NCI-H526 (cell line): ENCODE measurements around the gene IL15.
"Not testable (repeated sequence)": the region's sequence is repeated elsewhere in the genome, so short reads cannot be mapped to it uniquely, and the experiment has no call there.

Experiments used
- DNase-seq, 2 experiments: peaks; one replicate each; lab custom pipeline; 2025; lab: John Stamatoyannopoulos, UW

Gene IL15, protein sequence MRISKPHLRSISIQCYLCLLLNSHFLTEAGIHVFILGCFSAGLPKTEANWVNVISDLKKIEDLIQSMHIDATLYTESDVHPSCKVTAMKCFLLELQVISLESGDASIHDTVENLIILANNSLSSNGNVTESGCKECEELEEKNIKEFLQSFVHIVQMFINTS

DNA sequence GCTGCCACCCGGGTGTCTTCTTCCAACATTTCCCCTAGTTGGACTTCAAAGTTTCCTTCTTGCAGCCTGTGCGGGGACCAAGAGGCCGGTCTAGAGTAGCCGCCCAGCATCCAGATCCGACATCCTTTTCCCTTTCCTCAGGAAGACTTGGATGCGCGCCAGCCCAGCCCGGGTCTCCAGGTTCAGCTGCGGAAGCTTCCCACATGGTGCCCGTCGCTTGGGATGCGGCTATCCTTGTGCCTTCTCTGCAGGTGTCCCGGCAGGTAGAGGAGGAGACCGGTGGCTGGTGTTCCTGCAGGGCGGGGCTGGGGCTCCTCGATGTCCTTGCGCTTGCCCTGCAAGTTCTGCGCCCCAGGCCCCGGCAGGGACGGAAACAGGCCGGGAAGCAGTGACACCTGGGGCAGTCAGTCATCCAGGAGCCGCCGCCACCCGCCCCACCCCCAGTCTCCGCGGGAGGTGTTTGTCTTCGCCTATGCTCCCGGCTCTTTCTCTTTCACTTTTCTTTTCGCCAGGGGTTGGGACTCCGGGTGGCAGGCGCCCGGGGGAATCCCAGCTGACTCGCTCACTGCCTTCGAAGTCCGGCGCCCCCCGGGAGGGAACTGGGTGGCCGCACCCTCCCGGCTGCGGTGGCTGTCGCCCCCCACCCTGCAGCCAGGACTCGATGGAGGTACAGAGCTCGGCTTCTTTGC is at the start of gene IL15:
TSS of gene IL15 (plus strand) at position 502 of the 689 bp plus-strand sequence. CDS start 82,882 bp downstream, outside the sequence.
- peak in 1 of 2 experiments; percentile 24 for DNase-seq

DNA sequence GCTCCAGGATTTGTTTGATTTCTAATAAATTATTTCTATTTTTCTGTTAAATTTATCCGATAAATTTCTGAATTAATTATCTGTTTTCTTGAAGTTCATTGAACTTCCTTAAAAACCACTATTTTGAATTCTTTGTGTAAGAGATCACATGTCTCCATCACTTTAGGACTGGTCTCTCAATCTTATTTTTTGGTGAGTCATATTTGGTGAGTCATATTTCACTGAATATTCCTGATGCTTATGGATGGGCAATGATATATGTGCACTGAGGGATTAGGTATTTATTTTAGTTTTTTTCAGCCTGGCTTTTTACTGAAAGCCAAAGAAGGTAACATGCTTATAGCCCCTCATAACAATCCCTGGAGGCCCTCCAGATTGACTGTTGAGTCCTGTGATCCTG is 48.5 kb upstream of the IL15 start:
- DNase-seq: no peak

DNA sequence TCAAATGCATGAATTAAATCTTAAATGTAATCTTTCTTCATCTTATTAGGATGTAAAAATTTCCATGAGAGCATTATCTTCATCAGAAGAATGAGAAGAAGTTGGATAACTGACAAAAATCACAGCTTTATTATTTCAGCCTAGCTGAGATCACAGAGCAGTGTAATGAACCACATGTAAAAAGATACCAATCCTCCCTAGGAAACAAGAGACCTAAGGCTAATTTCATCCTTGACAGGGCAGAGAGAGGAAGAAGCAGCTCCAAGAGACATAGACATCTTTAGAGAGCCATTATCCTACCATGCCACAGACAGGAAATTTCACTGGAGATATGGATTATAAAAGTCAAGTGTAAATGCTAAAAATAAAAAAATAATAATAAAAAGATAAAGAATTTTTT is 40.9 kb upstream of the IL15 start:
- no peak for DNase-seq

DNA sequence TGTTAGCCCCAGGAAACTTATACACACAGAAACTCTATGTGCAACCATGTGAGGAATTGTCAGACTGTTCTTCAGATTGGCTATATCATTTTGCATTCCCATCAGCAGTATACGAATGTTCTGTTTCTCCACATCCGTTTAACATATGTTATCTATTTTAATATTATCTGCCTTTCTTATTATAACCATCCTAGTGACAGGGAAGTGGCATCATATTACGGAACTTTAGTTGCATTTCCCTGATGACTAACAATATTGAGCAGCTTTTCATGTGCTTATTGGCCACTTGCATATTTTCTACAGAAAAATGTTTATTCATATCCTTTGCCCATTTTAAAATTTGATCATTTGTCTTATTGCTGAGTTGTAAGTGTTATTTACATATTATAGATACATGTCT is 36.5 kb upstream of the IL15 start:
- no peak for DNase-seq

DNA sequence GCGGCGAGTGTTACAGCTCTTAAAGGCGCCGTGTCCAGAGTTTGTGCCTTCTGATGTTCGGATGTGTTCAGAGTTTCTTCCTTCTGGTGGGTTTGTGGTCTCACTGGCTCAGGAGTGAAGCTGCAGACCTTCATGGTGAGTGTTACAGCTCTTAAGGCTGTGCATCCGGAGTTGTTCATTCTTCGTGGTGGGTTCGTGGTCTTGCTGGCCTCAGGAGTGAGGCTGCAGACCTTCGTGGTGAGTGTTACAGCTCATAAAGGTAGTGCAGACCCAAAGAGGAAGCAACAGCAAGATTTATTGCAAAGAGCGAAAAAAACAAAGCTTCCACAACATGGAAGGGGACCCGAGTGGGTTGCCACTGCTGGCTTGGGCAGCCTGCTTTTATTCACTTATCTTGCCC is 31.7 kb upstream of the IL15 start:
- DNase-seq: not testable (repeated sequence)

DNA sequence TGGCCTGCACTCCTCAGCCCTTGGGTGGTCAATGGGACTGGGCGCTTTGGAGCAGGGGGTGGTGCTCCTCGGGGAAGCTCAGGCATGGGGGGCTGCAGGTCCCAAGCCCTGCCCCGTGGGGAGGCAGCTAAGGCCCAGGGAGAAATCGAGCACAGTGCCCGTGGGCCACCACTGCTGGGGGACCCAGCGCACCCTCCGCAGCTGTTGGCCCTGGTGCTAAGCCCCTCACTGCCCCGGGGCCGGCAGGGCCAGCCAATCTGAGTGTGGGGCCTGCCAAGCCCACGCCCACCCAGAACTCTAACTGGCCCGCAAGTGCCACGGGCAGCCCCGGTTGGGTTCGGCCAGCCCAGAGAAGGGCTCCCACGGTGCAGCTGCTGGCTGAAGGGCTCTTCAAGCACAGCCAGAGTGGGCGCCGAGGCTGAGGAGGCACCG is 30.9 kb upstream of the IL15 start:
- no peak for DNase-seq

DNA sequence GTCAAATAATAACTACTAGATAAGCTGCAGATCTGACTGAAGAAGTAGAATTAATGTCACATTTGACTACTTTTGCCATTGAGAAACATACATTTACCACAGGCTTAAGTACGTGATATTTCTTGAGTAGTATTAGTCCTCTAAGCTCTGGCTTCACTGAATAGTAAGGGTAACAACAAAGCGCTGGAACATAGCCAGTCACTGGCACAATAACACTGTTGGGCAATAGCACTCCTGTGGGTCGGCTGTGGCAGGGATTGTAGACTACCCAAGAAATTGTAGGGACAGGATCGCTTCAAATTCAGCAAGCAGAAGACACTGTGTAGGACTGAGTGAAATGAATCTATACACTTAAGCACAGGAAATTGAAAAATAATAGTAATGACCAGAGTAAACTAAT is 27.1 kb upstream of the IL15 start:
- no peak for DNase-seq

DNA sequence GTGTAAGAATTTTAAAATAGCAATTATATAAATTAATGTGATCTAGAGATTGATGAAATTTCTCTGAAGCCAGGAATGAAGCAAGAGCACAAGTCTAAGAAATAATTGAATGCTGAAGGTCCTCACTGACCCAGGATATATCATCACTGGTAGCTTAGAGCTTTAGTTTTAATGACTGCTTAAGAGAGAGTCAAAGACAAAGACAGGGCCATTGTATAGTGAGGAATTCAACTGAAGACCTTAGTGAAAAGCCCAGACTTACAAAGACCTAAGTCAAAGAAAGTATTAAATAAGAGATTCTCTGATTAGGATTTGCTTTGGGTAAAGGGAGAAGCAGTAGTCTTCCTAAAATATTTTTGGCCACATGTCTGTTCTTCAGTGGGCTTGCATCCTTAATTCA is 26.0 kb upstream of the IL15 start:
- DNase-seq: no peak

DNA sequence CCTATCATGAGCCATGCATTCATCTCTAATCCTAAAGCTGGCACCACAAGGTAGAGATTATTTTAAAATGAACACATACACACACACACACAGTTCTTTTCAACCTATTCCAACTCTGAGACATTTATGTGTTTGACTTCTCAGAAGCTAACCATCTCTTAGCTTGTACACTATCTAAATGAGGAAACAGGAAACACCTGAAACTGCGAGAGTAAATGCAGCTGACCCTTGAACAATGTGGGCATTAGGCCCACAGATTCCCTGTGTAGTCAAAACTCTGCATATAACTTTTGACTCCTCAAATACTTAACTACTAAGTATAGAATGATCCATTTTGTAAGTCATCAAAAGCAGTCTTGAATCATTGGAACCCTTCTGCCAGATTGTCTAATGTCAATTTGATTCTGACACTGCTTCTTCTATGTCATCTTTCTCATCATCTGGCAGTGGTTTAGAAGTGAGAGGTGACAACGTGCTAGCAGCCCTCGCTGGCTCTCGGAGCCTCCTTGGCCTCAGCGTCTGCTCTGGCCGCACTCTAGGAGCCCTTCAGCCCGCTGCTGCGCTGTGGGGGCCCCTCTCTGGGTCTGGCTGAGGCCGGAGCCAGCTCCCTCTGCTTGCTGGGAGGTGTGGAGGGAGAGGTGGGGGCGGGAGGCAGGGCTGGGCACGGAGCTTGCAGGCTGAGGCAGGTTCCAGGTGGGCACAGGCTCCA is 21.4 kb upstream of the IL15 start:
- no peak for DNase-seq

DNA sequence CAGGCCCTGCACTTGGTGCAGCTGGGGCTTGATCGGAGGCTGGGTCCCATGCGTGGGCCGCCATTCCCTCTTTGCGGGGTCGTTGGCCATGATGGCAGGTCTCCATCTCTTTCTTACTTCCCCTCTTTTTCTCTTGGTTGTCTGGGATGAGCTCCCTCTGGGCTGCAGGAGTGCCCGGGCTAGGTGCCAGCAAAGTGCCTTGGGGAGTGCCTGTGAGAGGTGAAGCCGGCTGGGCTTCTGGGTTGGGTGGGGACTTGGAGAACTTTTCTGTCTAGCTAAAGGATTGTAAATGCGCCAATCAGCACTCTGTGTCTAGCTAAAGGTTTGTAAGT is 20.8 kb upstream of the IL15 start:
- not testable (repeated sequence) for DNase-seq

DNA sequence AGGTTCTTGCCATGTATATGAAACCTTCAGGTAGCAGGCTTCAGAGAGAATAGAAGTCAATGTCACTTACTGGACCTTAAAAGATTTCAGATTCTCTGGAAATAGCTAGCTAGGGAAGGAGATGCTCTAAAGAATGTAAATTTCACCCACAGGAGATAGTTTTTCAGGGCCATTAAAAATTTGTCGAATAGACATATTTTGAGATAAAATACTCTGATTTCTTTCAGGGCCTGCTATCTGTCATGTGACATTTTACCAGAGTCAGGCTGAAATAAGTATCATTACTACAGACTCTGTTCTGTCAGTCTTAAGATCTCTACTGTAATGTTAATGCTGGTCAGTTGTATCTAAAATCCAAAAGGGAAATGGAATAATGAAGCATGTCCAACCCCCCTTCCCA is 15.7 kb upstream of the IL15 start:
- DNase-seq: no peak

DNA sequence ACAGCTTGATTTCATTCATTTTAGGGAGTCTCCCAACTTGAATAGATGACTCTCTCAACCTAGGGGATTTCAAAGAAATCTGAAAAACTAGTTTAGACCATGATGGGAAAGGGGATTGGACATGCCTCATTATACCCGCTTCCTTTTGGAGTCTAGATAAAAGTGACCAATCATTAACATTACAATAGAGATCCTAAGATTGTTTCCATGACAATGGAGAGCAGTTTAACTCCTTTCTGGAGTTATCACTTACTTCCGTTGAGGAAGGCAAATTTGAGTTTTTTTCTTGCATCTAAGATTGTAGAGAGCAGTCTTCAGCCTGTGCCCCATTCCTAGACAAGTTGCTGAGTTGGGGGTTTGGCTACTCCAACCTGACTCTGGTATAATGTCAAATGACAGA is 11.4 kb upstream of the IL15 start:
- no peak for DNase-seq

DNA sequence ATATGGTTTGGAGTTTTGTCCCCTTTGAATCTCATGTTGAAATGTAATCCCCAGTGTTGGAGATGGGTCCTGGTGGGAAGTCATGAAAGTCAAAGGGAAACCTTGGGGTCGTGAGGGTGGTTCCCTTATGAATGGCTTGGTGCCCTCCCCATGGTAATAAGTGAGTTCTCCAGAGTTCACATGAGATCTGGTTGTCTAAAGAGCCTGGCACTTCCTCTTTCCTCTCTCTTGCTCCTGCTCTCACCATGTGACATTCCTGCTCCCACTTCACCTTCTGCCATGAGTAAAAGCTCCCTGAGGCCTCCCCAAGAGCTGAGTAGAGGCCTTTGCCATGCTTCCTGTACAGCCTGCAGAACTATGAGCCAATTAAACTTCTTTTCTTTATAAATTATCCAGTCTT is 5.5 kb upstream of the IL15 start:
- no peak for DNase-seq

DNA sequence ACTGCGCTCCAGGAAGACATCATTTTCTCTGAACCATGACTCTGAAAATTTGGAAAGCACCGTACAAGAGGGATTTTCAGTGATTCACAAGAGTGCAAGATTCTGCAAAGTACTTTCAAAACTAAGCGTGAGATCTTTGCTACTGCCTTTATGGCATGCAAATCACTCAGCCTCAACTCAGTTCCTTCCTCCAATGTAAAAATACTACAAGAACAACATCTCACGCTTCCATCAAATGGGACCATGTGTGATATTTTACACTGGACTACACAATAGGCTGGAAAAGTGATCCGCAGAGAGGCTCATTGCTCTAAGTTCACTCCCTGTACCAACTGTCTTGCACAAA is 674 bp upstream of the IL15 start:
- DNase-seq: no peak

DNA sequence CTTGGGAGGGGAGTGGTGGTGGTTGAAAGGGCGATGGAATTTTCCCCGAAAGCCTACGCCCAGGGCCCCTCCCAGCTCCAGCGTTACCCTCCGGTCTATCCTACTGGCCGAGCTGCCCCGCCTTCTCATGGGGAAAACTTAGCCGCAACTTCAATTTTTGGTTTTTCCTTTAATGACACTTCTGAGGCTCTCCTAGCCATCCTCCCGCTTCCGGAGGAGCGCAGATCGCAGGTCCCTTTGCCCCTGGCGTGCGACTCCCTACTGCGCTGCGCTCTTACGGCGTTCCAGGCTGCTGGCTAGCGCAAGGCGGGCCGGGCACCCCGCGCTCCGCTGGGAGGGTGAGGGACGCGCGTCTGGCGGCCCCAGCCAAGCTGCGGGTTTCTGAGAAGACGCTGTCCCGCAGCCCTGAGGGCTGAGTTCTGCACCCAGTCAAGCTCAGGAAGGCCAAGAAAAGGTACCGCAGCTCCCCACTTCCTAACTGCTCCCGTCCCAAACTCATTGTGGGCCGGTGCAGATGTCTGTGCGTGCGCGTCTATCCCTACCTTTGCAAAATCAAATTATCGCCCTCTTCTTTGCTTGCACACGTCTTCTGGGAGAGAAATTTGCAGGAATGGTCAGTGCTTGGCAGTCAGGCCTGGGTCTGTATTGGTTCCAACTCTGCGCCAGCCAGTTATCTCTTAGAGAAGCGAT is 533 bp downstream of the IL15 start:
- DNase-seq: no peak

DNA sequence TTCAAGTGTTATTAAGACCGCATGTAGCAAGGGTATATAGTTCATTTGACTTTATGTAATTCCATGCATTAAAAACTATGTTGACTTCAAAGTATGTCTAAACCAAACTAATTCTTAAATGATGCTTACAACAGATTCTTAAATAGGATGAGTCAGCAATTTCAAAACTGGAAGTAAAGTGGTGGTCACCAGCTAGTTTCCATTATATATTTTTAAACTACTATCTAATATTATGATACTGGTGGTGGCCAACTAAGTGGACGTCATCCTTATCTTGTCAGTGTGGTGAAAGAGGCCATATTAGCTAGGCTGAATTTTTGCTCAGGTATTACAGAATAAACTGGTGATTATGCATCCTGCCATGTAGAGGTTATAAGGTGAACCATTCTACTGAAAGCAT is 1.2 kb downstream of the IL15 start:
- no peak for DNase-seq

DNA sequence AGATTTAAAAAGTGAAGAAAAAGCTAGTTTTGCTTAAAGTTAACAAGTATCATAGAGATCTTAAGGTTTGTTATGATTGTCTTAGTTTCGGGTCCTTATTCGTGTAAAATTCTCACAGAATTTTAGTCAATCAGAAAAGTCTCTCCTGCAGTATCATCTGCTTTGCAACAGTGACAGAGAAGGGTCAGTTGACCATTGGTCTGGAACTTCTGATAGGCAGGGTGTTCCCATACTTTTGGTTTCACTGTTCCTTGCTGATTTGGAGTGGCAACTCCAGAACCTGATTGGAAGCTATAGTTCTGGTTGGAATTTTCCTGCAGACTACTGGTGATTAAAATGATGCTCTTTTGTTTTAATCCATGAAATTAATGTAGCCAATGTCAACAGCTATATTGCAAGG is 1.8 kb downstream of the IL15 start:
- no peak for DNase-seq

DNA sequence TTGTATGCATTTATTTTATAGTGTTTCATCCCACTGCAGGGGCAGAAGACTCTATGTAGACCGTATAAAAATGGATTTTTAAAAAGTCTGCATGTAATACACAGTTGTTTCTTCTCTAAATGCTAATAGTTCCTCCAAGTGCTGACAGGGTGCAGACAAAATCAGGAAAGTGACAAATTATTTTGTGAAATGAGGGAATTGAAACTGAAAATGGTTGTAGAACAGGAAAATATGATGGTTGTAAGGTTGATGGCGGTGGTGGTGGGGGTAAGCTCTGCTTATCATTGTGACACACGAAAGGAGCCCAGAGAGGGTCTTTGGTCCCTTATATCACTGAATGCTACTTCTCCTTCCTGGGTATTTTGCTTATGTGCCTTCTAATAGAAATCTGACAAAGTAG is 4.3 kb downstream of the IL15 start:
- no peak for DNase-seq

DNA sequence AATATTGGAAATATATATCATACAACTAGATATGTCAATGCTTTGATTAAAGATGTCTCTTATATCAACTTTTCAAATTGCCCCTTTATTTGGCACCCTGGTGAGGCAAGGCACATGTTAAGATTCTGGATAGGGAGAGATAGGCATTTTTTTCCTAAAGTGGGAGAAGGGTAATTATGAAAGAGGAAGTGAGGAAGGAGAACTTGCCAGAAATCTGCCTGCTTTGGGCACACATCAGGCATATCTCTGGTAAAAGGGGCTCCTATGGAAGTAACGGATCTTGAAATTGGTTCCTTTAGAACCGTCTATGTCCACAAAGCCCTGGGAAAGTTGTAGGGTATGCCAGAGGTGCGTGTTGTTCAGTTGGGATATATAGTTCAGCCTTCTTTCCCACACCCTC is 5.7 kb downstream of the IL15 start:
- DNase-seq: no peak

DNA sequence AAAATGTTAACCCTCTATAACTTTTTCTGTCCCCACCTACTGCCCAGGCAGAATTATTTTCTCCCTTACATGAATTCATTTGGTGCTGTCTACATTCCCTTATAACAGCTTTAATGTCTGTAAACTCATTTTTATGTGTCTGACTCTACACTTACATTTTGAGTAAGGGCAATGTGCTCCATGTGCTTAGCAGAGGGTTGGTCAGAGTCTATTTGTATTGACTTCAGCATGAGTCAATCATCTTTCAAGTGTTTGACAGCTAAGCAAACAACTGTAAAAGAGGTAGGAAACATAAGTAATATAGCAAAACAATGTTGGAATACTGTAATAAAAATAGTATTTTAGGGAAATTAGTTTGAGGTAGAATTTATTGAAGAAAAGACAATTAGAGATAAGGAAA is 6.3 kb downstream of the IL15 start:
- DNase-seq: no peak

DNA sequence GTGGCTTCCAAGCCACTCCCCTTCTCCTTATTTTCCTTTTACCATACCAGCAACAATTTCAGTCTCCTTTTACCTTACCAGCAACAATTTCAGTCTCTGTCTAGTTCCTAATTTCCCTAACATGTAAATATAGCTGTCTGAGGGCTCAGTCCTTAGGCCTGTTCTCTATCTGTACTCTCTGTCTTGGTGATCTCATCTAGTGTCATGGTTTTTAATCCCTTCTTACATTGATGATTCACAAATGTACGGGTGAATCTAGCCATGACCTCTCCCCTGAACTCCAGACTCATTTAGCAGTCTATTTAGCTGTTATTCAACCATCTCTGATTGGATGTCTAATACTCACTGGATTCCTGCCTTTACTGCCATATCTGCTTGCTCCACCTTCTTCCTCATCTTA is 7.2 kb downstream of the IL15 start:
- DNase-seq: no peak

DNA sequence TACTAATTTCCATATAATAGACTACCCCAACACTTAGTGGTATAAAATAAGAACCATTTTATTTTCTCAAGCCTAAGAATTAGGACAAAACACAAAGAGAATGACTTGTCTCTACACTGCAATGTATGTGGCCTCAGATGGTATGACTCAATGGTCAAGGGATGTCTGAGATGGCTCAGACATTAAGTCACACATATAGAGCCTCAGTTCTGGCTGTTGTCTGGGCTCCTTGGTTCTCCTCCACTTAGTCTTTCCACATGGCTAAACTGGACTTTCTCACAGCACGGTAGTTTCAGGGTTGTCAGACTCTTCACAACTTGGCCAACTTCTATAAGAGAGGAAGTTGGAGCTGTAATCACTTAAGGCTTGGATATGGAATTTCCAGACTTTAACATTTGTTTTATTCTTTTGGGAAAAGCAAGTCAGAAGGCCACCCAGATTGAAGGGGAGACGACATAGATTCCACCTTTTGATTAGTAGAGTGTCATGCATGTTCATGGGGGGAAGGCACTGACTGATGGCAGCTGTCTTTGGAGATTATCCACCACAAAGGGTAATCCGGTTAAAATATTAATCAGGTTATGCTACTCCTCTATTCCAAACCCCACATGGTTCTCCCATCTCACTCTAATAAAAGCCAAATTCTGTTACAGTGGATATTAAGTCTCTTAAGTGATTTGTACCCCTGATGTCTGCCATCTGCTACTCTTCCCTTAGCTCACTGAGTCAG is 9.4 kb downstream of the IL15 start:
- no peak for DNase-seq

DNA sequence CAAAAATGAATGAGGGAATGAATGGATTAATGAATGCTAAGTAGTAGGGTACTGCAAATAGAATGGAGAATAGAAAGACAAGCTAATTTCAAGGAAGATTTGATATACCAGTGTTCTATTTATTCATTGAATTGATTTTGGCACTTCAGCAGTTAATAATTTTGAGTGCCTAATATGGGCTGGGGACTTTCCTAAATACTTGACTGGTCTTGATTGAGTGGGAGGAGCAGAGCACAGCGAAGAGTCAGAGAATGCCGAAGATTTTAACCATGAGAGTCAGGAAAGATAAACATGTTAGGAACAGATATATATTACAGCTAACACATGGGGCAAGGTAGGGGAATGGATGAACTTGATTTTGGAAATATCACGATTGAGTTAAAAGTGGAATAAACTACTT is 10.6 kb downstream of the IL15 start:
- DNase-seq: no peak
